Kidney epithelial cell (primary cell): ENCODE results near the gene PEAR1. TPM values are rescaled to one million over a fixed set of nuclear protein-coding genes. Genes with fewer than 3 reads are reported as not detected.

Experiments
- DNase-seq: peaks from one replicate; pipeline ENCODE4 v3.0.0-alpha.2; 2010; ENCODE audit warnings: low read depth
- H3K27me3 ChIP-seq: 2 replicates; pipeline ENCODE4 v1.6.0; 2011; ENCODE audit warnings: low read length; ENCODE audit not compliant: control insufficient read depth, insufficient read depth
- H3K36me3 ChIP-seq: 2 replicates; pipeline ENCODE4 v1.5.1; 2011; ENCODE audit warnings: low read length; ENCODE audit not compliant: control insufficient read depth, insufficient read depth
- H3K4me3 ChIP-seq: 2 replicates; pipeline ENCODE4 v1.5.1; 2011; ENCODE audit warnings: low read depth, mild to moderate bottlenecking, control low read depth, low read length
- total RNA-seq: library from RNA; depleted of rRNA; stranded (reverse); fragments of >200 nt; gene quantifications from 2 replicates; pipeline ENCODE4 v1.2.3, GENCODE V29; 2015
- TF ChIP-seq, protein P1 (sequence below): IDR thresholded peaks from 2 replicates; pipeline ENCODE4 v1.5.1; 2011; ENCODE audit warnings: mild to moderate bottlenecking, moderate library complexity, low read length, control low read depth, inconsistent platforms; ENCODE audit not compliant: insufficient read depth, poor library complexity, severe bottlenecking

PEAR1 gene
- total RNA-seq, 1 donor from 2014 or later = 10.3 TPM

- H3K27me3 ChIP-seq = peaks cover 78% of the 10 kb centered on the region
- no peak for DNase-seq
- TF ChIP-seq, protein P1, sequence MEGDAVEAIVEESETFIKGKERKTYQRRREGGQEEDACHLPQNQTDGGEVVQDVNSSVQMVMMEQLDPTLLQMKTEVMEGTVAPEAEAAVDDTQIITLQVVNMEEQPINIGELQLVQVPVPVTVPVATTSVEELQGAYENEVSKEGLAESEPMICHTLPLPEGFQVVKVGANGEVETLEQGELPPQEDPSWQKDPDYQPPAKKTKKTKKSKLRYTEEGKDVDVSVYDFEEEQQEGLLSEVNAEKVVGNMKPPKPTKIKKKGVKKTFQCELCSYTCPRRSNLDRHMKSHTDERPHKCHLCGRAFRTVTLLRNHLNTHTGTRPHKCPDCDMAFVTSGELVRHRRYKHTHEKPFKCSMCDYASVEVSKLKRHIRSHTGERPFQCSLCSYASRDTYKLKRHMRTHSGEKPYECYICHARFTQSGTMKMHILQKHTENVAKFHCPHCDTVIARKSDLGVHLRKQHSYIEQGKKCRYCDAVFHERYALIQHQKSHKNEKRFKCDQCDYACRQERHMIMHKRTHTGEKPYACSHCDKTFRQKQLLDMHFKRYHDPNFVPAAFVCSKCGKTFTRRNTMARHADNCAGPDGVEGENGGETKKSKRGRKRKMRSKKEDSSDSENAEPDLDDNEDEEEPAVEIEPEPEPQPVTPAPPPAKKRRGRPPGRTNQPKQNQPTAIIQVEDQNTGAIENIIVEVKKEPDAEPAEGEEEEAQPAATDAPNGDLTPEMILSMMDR = no peak
- H3K4me3 ChIP-seq = no peak overlapping the region
- no peaks in the 10 kb centered on the region for H3K36me3 ChIP-seq
These were observed 36.0 kb upstream of the PEAR1 start for GRCh38 chr1:156857532-156857931.

DNA sequence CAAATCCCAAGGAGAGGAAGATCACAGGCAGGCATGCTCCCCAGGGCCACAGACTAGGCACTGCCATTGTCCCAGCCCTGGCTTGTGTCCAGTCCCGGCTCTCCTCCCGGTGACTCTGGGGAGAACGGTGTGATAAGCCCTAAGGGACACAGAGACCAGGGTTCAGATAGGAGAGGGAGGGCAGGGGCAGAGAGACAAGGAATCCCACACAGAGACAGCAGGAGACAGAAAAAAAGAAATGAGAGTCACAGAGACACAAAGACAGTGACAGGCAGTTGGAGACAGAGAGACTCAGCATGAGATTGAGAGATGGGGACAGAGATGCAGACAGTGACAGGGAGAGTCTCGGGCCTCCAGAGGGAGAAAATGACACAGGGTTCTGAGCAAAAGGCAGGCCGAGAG lies 35.0 kb upstream of the PEAR1 start:
- H3K36me3 ChIP-seq = no peaks in the 10 kb centered on the region
- no peak for DNase-seq
- TF ChIP-seq, protein P1 = no peak
- no peak overlapping the region for H3K4me3 ChIP-seq
- peaks cover 76% of the 10 kb centered on the region for H3K27me3 ChIP-seq

DNA sequence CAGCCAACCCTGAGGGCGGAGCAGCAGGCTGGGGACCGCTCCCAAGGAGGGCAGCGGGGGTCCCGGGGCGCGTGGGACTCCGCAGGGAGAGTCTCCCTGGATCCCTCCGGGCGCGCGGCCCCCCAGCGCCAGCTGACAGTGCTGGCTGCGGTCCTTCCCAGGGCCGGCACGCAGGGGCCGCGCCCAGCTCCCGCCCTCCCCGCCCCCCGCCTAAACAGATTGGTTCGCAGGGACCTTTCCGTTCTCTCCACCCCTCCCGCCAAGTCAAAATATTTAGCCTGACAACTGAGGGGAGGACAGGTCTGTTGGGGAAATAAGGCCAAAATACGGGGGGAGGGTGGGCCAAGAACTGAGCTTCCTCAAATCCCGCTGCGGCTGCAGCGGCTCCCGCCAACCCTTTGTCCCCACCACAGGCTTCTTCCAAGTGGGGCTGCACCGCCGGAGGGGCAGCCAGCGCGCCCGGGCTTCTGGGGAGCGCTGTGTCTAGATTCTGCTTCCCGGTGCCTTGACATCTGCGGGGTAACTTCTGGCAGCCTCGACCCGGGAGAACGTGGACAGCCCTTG lies 34.5 kb upstream of the PEAR1 start, which contains the start of gene INSRR:
INSRR (minus strand) TSS at position 159 of the 564 bp plus-strand sequence. CDS start 496 bp downstream, outside the sequence.
- DNase-seq = no peak
- Histone ChIP-seq H3K36me3 (no peaks in the 10 kb centered on the region), H3K4me3 (no peak within 1 kb of the TSS)

GRCh38 chr1:156859523-156860112 lies 33.9 kb upstream of the PEAR1 start:
- Histone ChIP-seq H3K36me3 (no peaks in the 10 kb centered on the region), H3K4me3 (no peak overlapping the region), H3K27me3 (peaks cover 77% of the 10 kb centered on the region)
- TF ChIP-seq, protein P1 = no peak
- no peak for DNase-seq

More for the DNA sequence above, 34.5 kb upstream of the PEAR1 start, which contains the start of gene INSRR:
- TF ChIP-seq, protein P1 = no peak
- H3K27me3 ChIP-seq = peaks cover 75% of the 10 kb centered on the region

DNA sequence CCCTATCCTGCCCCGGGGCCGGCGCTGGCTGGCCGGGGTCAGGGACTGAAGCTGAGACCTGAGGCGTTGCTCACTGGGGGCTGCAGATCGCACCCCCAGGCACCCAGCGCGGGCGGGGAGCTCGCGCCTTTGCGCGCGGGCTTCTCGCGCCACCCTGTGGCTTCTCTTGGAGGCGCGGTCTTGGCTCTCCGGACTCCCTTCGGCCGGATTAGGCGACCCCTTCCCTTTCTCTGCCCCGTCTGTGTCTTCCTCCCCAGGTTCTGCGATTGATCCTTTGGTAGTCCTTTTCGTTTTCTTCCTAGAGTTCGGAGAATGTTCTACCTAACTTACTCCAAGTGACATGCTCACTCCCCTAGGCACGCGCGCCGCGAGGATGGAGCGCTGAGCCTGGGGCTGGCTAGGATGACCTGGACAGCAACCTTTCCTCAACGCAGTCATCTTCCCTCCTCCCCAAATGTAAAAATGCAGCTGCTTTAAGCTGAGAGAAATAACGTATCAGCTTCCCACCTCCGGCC lies 33.3 kb upstream of the PEAR1 start:
- TF ChIP-seq, protein P1 = peak; percentile 81
- Histone ChIP-seq H3K36me3 (no peaks in the 10 kb centered on the region), H3K27me3 (peaks cover 81% of the 10 kb centered on the region), H3K4me3 (no peak overlapping the region)
- DNase-seq = no peak
